HG02885 (cell line): Measurements from ENCODE around the gene SLC9A2.

Experiments used
- ATAC-seq: cut with Tn5 transposase; IDR thresholded peaks from one replicate; pipeline ENCODE4 v1.9.1; 2021; ENCODE audit warnings: mild to moderate bottlenecking; ENCODE audit not compliant: unreplicated experiment, poor library complexity

Gene SLC9A2, protein sequence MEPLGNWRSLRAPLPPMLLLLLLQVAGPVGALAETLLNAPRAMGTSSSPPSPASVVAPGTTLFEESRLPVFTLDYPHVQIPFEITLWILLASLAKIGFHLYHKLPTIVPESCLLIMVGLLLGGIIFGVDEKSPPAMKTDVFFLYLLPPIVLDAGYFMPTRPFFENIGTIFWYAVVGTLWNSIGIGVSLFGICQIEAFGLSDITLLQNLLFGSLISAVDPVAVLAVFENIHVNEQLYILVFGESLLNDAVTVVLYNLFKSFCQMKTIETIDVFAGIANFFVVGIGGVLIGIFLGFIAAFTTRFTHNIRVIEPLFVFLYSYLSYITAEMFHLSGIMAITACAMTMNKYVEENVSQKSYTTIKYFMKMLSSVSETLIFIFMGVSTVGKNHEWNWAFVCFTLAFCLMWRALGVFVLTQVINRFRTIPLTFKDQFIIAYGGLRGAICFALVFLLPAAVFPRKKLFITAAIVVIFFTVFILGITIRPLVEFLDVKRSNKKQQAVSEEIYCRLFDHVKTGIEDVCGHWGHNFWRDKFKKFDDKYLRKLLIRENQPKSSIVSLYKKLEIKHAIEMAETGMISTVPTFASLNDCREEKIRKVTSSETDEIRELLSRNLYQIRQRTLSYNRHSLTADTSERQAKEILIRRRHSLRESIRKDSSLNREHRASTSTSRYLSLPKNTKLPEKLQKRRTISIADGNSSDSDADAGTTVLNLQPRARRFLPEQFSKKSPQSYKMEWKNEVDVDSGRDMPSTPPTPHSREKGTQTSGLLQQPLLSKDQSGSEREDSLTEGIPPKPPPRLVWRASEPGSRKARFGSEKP

DNA sequence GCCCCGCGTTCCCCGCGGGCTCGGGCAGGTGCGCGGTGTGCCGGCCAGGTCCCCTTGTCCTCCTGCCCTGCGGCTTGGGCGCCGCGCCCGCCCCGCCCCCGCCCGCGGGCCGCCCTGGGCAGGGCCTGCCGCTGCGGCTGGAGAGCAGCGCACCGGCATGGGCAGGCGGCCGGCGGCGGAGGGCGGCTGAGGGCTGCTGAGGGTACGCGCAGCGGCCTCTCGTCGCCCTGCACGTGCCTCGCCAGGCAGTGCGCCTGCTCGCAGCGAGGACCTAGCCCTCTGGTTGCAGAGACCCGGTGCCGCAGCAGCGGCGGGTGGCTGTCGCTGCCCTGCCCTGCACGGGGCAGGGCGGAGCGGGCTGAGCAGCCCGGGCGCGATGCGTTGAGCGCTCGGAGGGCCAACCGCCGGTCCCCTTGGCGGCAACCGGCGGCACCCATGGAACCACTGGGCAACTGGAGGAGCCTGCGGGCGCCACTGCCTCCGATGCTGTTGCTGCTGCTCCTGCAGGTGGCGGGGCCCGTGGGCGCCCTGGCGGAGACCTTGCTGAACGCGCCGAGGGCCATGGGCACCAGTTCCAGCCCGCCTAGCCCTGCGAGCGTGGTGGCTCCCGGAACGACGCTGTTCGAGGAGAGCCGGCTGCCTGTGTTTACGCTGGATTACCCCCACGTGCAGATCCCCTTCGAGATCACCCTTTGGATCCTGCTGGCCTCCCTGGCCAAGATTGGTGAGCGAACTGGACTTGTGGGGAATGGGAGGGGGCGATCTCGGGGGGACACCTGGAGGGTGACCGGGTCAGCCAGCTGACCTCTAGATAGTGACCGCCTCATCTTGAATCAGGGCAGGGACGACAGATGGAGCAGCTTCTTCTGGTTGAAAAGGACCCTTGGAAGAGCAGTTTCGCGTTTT is at the start of gene SLC9A2:
Gene SLC9A2, plus strand, starts transcription at position 140 of the 906 bp plus-strand sequence. Its CDS starts 296 bp downstream, at position 436.
- no peak for ATAC-seq

DNA sequence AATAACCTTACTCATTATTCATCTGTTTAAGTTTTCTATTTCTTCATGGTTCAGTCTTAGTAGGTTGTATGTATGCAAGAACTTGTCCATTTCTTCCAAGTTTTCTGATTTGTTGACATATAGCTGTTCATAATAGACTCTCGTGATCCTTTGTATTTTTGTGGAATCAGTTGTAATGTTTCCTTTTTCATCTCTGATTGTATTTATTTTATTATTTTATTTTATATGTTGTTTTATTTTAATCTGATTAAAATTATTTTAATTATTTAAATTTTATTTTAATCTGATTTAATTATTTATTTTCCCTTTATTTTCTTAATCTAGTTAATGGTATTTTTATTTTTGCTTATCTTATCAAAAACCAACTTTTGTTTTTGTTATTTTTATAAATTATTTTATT is 43.5 kb upstream of the SLC9A2 start:
- no peak for ATAC-seq

DNA sequence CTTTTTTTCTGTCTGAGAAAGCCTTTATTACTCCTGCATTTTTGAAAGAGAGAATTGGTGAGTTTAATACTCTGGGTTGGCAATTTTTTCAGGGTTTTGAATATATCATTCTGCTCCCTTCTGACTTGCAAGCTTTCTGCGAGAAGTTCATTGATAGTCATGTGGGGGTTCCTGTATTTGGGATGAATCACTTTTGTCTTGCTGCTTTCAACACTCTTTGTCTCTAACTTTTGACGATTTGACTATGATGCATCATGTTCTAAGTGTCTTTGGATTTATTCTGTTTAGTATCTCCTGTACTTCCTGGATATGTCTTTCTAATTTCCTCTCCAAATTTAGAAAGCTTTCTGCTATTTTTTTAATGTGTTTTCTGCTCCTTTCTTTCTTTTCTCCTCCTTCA is 41.0 kb upstream of the SLC9A2 start:
- no peak for ATAC-seq

DNA sequence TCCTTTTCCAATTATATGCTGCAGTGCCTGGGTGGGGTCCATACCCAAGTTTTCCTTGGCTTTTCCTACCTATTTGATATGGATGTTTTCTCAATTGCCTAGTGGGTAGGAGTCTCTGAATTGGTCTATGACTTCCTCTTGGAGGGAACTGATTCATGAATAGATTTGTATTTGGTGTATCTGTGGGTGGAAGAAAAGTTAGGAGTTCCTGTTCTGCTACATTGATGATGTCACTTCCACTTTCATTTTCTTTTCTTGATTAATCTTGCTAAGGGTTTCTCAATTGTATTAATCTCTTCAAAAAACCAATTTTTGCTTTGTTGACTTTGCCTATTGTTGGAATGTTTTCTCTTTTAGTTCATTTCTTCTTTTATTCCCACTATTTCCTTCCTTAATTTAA is 37.4 kb upstream of the SLC9A2 start:
- no peak for ATAC-seq

DNA sequence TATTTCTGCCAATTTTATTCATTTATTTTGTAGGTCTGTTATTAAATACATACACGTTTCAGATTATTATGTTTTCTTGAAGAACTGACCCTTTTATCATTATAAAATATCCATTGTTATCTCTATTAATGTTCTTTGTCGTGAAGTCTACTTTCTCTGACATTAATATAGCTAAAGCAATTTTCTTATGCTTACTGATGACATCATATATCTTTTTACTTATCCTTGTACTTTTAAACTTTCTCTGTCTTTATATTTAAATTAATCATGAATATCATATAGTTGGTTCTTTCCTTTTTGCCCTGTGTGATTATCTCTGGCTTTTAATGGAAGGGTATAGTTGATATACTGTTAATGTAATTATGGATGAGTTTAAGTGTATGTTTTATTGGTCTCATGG is 36.5 kb upstream of the SLC9A2 start:
- no peak for ATAC-seq

DNA sequence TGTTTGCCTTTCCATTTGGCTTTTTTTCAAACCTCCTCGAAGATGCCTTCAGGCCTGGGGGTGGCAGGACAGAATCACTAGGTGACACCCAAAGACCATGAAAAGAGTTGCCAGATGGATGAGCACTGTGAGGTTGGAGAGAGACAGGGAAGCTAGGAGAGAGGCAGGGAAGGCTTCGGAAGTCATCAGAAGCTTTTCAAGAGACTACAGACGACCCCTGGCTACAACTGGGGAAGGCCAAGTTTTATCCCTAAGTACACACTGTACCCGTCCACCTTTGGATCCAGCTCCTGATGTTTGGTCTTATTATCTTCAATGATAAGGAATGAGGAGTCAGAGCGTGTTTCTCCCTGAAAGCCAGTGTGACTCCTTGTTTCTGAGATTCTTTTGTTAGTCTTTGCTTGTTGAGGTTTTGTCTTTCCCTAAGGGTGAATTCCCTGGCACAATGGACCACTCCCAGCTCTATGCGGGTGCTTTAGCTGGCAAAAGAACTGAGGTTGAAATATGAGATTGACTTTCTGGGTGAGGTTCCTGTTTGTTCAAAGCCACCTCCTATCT is 33.4 kb upstream of the SLC9A2 start:
- ATAC-seq, result no peak

DNA sequence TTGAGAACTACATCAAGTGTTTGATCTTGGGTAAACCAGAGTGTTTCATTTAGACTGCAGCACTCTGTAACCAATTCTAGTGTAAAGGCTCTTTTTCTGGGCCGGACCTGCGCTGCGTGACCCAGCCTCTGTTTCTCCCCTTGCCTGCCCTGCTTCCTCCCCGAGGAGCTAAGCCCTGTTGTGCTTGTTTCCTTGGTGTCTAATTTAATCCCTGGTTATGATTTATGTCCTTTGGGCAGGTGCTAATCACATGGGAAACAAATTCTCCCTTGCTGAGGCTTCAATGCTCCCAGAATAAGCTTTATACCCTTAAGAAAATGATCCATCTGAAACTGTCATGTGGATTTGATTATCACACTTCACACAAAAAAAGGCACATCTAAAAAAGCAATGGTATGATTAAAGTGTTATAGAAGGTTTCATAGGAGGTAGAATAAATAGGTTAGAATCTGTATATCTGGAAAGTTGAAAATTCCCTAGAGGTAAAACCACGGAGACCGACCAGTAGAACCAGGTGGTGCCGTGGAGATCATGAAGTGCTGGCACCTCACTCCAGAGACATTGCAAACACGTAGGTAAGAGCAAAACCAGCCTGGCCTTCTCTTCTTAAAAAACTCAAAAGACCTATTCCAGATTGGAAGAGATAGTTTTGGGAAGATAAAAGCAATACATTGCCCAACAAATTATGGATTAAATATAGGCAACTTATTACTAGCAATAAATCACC is 31.0 kb upstream of the SLC9A2 start:
- no peak for ATAC-seq

DNA sequence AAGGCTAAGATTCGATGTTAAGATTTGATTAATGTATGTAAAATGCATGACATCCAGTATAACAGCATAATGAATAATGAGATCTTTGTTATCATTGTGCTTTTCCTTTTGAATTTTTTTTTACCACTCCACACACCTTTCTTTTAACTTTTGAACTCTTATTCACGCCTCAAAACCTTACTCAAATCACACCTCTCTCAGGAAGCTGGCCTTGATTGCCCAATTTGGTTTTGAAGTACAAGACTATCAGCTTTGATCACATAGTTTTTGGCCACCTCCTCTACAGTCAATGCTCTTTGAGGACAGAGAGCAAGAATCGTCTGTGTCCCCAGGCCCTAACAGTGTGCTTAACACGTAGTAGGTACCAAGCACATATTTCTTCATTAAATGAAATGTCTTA is 29.9 kb upstream of the SLC9A2 start:
- no peak for ATAC-seq

DNA sequence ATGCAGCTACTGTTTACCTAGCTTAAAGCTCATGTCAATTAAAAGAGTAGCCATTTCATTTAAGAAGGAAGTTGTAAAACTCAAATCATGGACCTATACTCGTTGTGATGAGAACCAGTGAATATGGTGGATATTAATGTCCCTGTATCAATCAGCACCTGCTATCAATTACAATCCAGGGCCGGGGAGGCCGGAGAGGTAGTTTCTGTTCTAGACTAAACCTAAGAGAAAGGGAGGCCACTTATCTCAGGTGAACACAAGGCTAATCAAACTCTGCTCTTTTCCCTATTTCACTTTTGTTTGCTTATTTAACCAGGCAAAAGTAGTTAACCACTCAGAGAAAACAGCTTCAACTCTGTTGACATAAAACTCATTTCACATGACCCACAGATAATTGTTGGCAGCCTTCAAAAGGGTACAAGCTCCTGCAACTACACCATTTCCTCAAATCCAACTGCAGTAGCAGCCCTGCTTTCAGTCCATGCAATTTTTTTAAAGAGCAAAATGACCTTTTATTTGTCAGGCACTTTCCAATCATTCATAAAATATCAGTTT is 27.8 kb upstream of the SLC9A2 start:
- no peak for ATAC-seq

DNA sequence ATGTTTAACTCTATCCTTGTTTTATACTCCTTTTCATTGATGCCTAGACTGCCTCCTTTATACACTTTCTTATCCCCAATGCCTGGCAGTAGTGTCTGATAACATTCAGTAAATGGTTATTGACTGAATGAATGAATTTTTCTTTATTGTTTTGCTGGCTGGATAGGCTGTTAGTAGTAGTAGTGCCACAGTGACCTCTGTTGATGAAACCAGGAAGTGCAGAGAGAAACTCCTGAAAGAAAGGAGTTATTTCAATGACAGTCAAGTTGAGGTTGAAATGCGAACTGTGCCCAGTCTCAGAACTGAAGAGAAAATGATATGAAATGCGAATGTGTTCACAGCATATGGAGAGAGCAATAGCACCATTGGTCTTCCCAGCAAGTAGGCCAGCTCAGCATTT is 26.8 kb upstream of the SLC9A2 start:
- no peak for ATAC-seq

DNA sequence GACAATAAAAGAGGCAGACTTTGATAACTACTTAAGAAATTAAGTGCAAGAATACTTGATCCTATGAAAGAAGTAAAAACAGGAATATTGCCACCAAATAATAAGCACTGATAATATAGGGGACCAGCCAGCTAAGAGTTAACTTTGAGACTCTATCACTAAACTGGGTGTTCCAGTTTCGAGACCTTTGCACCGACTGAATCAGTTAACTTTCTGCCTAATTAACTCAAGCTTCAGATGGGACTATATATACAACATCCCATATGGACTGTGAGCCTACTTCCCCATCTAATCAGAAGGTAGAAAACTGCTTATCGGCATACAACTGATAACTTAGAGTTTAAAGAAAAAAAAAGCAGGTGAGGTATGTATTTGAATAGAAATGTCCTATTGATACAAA is 25.8 kb upstream of the SLC9A2 start:
- ATAC-seq, result no peak

DNA sequence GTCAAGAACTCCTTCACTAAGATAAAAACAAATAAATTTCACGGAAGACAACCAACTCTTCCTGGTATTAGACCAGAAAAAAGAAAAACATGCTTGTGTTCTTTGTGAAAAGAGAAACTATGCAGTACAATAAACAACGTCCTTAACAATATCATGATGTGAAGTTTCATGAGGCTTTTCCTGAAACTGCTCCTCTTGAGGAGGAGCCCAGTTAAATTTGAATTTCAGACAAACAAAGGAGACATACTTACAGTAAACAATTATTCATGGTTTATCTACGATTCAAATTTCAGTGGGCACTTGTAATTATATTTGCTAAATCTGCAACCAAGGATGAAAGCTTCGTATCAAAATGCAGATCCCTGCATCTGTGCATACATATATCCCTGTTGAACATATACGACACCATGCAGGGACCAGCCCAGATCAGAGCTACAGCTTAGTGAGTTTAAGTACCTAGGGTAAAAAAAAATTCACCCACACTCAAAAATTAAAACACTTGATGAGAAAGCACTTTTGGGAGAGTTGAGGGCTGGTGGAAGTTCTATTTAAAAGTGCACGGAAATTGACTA is 24.8 kb upstream of the SLC9A2 start:
- no peak for ATAC-seq

DNA sequence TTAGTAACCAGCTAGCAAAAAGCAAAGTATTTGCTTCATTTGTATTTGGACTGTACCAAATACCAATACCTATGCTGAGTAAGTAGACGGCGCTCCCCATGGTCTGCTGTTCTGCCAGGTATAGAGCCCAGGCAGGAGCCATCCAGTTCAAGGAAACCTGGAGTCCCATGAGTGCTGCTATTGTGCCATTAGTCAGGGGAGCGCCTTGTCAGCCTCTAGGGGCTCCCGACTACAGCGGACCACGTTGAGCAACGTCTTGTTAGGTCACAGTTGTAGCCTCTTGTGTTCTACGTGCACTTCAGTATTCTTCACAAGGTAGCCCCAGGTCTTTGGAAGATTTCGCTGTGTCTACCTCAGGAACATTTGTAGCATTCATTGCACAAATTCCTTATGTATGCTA is 21.6 kb upstream of the SLC9A2 start:
- ATAC-seq, result no peak

DNA sequence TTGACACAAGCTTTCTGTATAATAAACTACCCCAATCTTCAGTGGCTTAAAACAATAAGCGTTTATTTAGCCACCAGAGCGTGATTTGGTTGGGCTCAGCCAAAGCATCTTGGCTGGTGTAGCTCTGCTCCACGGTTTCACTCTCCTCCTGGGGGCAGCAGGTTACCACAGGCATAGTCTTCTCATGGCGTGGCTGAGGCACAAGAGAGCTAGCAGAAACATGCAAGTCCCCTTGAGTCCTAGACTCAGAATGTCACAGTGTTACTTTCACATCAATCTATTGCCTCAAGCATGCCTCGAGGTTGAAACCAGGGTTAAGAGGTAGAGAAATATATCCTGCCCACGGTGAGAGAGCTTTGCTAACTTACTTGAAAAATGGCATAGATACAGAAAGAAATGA is 19.9 kb upstream of the SLC9A2 start:
- ATAC-seq, result no peak

DNA sequence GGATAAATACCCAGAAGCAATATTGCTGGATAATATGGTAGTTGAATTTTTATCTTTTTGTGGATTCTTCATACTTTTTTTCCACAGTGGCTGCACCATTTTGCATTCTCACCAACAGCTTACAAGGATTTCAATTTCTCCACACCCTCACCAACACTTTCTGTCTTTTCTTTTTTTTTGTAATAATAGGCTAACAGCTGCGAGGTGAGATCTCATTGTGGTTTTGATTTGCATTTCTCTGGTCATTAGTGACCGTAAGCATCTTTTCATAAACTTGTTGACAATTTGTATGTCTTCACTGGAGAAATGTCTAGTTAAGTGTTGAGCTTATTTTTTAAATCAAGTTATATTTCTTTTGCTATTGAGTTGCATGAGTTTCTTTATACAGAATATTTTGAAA is 17.6 kb upstream of the SLC9A2 start:
- ATAC-seq, result peak; percentile 61

DNA sequence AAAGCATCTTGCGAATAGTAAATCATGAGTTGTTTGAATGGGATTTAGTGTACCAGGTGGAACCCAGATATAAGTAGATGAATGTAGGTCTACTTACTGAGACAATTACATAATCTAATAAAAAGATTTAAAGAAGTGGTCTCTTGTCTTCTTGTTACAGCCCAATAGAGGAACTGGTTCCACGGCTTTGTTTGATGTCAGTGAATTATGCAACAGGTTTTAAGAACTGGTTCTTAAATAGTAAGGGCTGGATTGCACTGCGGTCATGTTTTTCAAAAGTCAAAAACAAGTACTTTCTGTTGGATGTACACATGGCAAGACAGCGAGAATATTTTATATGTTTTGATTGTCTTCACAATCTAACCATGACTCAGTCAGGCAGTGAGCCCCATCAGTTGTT is 15.4 kb upstream of the SLC9A2 start:
- no peak for ATAC-seq

DNA sequence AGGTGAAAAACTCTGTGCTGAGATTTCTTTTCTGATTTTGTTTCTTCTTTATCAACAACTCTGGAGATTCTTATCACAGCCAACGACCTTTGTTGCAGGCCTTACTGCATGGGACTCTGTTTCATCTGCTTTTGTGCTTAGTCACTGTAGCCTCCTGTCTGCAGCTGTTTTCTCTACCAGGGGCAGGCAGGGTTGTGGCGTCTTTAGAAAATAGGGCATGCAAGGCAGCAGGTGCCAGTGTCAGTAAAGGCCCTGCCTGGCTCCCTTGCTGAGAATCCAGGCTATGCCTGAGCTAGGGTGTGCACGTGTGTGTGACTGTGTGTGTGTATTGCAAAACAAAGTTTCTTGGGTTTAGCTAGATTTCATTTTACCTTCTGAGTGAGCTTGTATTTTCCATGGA is 14.6 kb upstream of the SLC9A2 start:
- no peak for ATAC-seq

DNA sequence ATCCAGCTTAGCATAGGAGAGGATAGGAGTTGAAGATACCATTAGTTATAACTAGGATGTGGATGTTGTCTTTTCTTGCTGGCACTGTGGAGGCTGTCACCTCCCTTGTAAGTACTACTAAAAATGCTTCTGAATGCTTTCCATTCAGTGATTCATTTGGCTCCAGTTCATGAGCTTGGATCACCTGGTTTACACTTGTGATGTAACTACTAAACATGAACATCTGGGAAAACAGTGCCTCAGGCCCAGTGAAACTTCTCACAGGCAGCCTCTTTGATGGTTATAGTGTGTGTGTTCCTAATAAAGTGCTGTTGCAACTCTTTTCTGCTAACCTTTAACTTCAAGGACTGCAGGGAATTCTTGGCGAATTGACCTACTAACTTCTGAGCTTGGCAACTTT is 13.0 kb upstream of the SLC9A2 start:
- no peak for ATAC-seq
